ENCODE data around the gene KDM5A.

Gene KDM5A

GRCh38 chr12:331287-331686 lies 57.8 kb downstream of the KDM5A start:
- no peak for DNase-seq (ENCODE audit: low read depth in 1 of 2, low spot score in 1 of 2)
- H3K4me3 ChIP-seq (replicated peaks; ENCODE audit: insufficient read depth, low read length), result no peak overlapping the region
- H3K27me3 ChIP-seq (ENCODE audit: insufficient read depth, poor library complexity, severe bottlenecking), result no peaks in the 10 kb centered on the region
- H3K27ac ChIP-seq (replicated peaks), result no peak overlapping the region
- TF ChIP-seq POLR2AphosphoS5 (IDR thresholded peaks at IDR 0.05; ENCODE audit: low read depth) (no peak), SPI1 (IDR thresholded peaks at IDR 0.05; ENCODE audit: borderline replicate concordance, low read depth) (no peak), CTCF (IDR thresholded peaks at IDR 0.05; ENCODE audit: insufficient read depth, low read length) (no peak), REST (IDR thresholded peaks at IDR 0.05; ENCODE audit: insufficient replicate concordance, low read depth) (no peak), GABPA (IDR thresholded peaks at IDR 0.05; ENCODE audit: low read depth) (no peak)

GRCh38 chr12:325906-326305 lies 63.2 kb downstream of the KDM5A start:
- no peak overlapping the region for H3K4me3 ChIP-seq (replicated peaks; ENCODE audit: insufficient read depth, low read length)
- no peak overlapping the region for H3K27ac ChIP-seq (replicated peaks)
- no peak for TF ChIP-seq GABPA (IDR thresholded peaks at IDR 0.05; ENCODE audit: low read depth)
- TF ChIP-seq SPI1 (IDR thresholded peaks at IDR 0.05; ENCODE audit: borderline replicate concordance, low read depth), result no peak
- no peak for TF ChIP-seq POLR2AphosphoS5 (IDR thresholded peaks at IDR 0.05; ENCODE audit: low read depth)
- TF ChIP-seq REST (IDR thresholded peaks at IDR 0.05; ENCODE audit: insufficient replicate concordance, low read depth), result no peak
- no peak for TF ChIP-seq CTCF (IDR thresholded peaks at IDR 0.05; ENCODE audit: insufficient read depth, low read length)
- no peaks in the 10 kb centered on the region for H3K27me3 ChIP-seq (ENCODE audit: insufficient read depth, poor library complexity, severe bottlenecking)
- DNase-seq (ENCODE audit: low read depth in 1 of 2, low spot score in 1 of 2), result no peak

GRCh38 chr12:323507-323906 lies 65.6 kb downstream of the KDM5A start:
- no peak for TF ChIP-seq REST (IDR thresholded peaks at IDR 0.05; ENCODE audit: insufficient replicate concordance, low read depth)
- no peak for TF ChIP-seq GABPA (IDR thresholded peaks at IDR 0.05; ENCODE audit: low read depth)
- TF ChIP-seq POLR2AphosphoS5 (IDR thresholded peaks at IDR 0.05; ENCODE audit: low read depth), result no peak
- TF ChIP-seq CTCF (IDR thresholded peaks at IDR 0.05; ENCODE audit: insufficient read depth, low read length), result no peak
- no peak for TF ChIP-seq SPI1 (IDR thresholded peaks at IDR 0.05; ENCODE audit: borderline replicate concordance, low read depth)

More at GRCh38 chr12:323507-323906, 65.6 kb downstream of the KDM5A start:
- Histone ChIP-seq H3K27ac (replicated peaks) (no peak overlapping the region), H3K4me3 (replicated peaks; ENCODE audit: insufficient read depth, low read length) (no peak overlapping the region), H3K27me3 (ENCODE audit: insufficient read depth, poor library complexity, severe bottlenecking) (no peaks in the 10 kb centered on the region)
- no peak for DNase-seq (ENCODE audit: low read depth in 1 of 2, low spot score in 1 of 2)

All from HL-60 (cell line).